MM.1S (cell line): ENCODE results near the gene MBOAT7.
"Not testable (repeated sequence)": the region's sequence is repeated elsewhere in the genome, so short reads cannot be mapped to it uniquely, and the experiment has no call there.

Source experiments
- DNase-seq: peaks from one replicate; pipeline ENCODE4 v3.0.0-alpha.2; 2015
- H2AFZ ChIP-seq: fragments of 300-600 bp; sonication (generic); 2 replicates; pipeline ENCODE4 v1.6.0; 2016; ENCODE audit warnings: antibody characterized with exemption, low read length
- H3F3A ChIP-seq: fragments of 300-600 bp; sonication (generic); 2 replicates; pipeline ENCODE4 v1.6.1; 2016; ENCODE audit warnings: mild to moderate bottlenecking, antibody characterized with exemption, low read length, moderate library complexity, mixed read lengths; ENCODE audit not compliant: insufficient read depth
- H3K27ac ChIP-seq: fragments of 300-600 bp; sonication (generic); 2 replicates; pipeline ENCODE4 v1.5.1; 2016; ENCODE audit warnings: mild to moderate bottlenecking, low read length
- H3K27me3 ChIP-seq: fragments of 300-600 bp; sonication (generic); replicated peaks from 2 replicates; pipeline ENCODE4 v1.6.0; 2016; ENCODE audit warnings: low read length; ENCODE audit not compliant: insufficient read depth
- H3K36me3 ChIP-seq: fragments of 300-600 bp; sonication (generic); replicated peaks from 2 replicates; pipeline ENCODE4 v1.6.1; 2016; ENCODE audit warnings: mild to moderate bottlenecking, low read length, mixed read lengths; ENCODE audit not compliant: insufficient read depth
- H3K4me1 ChIP-seq: fragments of 300-600 bp; sonication (generic); 2 replicates; pipeline ENCODE4 v1.6.1; 2016; ENCODE audit warnings: low read length, mixed read lengths
- H3K4me2 ChIP-seq: fragments of 300-600 bp; sonication (generic); 2 replicates; pipeline ENCODE4 v1.6.0; 2016; ENCODE audit warnings: low read depth, low read length
- H3K4me3 ChIP-seq: fragments of 300-600 bp; sonication (generic); 2 replicates; pipeline ENCODE4 v1.5.1; 2016; ENCODE audit warnings: low read length, mixed read lengths
- H3K79me2 ChIP-seq: fragments of 300-600 bp; sonication (generic); 2 replicates; pipeline ENCODE4 v1.6.1; 2016; ENCODE audit warnings: mixed run types, low read length, mixed read lengths
- H3K9ac ChIP-seq: fragments of 300-600 bp; sonication (generic); 2 replicates; pipeline ENCODE4 v1.6.1; 2016; ENCODE audit warnings: low read length, mixed read lengths
- H3K9me2 ChIP-seq: fragments of 300-600 bp; sonication (generic); replicated peaks from 2 replicates; pipeline ENCODE4 v1.6.1; 2016; ENCODE audit warnings: mild to moderate bottlenecking, low read length, mixed read lengths; ENCODE audit not compliant: insufficient read depth
- H3K9me3 ChIP-seq: fragments of 300-600 bp; sonication (generic); replicated peaks from 2 replicates; pipeline ENCODE4 v1.6.1; 2016; ENCODE audit warnings: mild to moderate bottlenecking, low read length, mixed read lengths; ENCODE audit not compliant: insufficient read depth
- H4K20me1 ChIP-seq: fragments of 300-600 bp; sonication (generic); 2 replicates; pipeline ENCODE4 v1.6.1; 2016; ENCODE audit warnings: mild to moderate bottlenecking, low read length, moderate library complexity, mixed read lengths; ENCODE audit not compliant: insufficient read depth
- EZH2 ChIP-seq: fragments of 300-600 bp; sonication (generic); optimal IDR thresholded peaks from 2 replicates; pipeline ENCODE3; 2017; ENCODE audit warnings: low read depth, mild to moderate bottlenecking, antibody characterized with exemption, low read length, mixed read lengths
- EZH2phosphoT487 ChIP-seq: fragments of 300-600 bp; sonication (generic); IDR thresholded peaks from 2 replicates; pipeline ENCODE4 v1.6.1; 2018; ENCODE audit warnings: antibody characterized with exemption, low read length
- TF ChIP-seq, protein P1 (sequence below): fragments of 300-600 bp; sonication (generic); IDR thresholded peaks from 2 replicates; pipeline ENCODE4 v1.5.1; 2016; ENCODE audit warnings: antibody characterized with exemption, low read length, mixed read lengths

Gene MBOAT7

DNA sequence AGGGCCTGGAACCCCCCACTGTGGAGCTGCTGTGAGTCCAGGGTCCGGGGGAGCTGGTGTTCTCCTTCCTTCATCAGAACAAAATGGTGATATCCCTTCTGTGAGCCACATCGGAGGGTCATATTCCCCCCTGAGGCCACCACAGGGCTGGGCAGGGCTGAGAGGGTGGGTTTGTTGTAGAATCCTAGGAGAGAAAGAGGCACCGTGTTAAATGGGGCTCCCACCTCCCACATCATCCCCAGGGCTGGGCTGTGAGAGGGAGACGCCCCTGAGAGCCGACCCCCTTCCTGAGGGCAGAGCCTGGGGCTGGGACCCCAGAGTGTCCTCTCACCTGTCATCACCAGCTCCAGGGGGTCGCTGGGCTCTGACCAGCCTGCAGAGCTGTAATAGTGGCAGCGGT, 32.6 kb upstream of the MBOAT7 start:
- H3K4me2 ChIP-seq, H3K4me3 ChIP-seq, H3K79me2 ChIP-seq, H3K9me2 ChIP-seq, DNase-seq, H3K9me3 ChIP-seq, H3K27me3 ChIP-seq, H2AFZ ChIP-seq, H3K9ac ChIP-seq, H3F3A ChIP-seq, H4K20me1 ChIP-seq, H3K36me3 ChIP-seq, H3K27ac ChIP-seq, H3K4me1 ChIP-seq: not testable (repeated sequence)

GRCh38 chr19:54219702-54220101, 30.3 kb upstream of the MBOAT7 start:
- H3K9me3 ChIP-seq, DNase-seq, H3K36me3 ChIP-seq, H3K9me2 ChIP-seq, H3K4me2 ChIP-seq, H3K27ac ChIP-seq, H2AFZ ChIP-seq, H3K4me3 ChIP-seq, H3K27me3 ChIP-seq, H3K4me1 ChIP-seq, H3F3A ChIP-seq, H3K79me2 ChIP-seq, H4K20me1 ChIP-seq, H3K9ac ChIP-seq: not testable (repeated sequence)

DNA sequence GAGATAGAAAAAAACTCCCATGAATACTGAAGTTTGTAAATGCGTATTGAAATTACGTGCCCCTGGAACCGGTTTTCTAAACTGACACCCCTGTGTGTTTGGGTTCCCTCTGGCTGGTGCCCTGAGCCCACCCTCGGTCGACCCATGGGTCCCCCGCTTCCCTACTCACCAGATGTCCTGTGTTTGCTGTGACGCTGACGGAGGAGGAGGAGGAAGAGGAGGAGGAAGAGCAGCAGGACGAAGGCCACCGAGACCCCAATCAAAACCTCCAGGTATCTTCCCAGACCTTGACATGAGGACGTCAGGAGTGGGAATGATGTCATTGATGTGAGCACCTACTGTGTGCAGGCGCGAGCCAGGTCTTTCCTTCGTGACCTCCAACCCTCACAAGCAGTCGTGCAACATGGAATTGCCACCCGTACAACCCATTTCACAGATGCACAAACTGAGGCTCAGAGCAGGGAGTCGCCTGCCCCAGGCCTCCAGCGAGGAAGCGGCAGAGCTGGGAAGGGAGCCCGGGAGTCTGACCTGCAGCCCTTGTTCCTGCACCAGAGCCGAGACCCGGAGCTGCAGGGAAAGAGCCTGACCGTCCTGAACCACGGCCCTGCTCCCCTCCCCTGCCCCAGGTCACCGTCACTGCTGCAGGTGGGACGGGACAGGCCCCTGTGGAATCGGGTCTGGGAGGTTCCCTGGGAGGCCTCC, 29.7 kb upstream of the MBOAT7 start:
- H3K9me2 ChIP-seq = no peaks in the 10 kb centered on the region
- H3K4me1 ChIP-seq = no peaks in the 10 kb centered on the region
- H3K27me3 ChIP-seq = no peaks in the 10 kb centered on the region
- no peaks in the 10 kb centered on the region for H3F3A ChIP-seq
- no peaks in the 10 kb centered on the region for H4K20me1 ChIP-seq
- H3K9me3 ChIP-seq = no peaks in the 10 kb centered on the region
- no peak overlapping the region for H3K9ac ChIP-seq
- H3K4me3 ChIP-seq = no peak overlapping the region
- H3K27ac ChIP-seq = no peak overlapping the region
- DNase-seq = no peak
- no peak overlapping the region for H3K4me2 ChIP-seq
- no peaks in the 10 kb centered on the region for H3K79me2 ChIP-seq
- H3K36me3 ChIP-seq = no peaks in the 10 kb centered on the region
- H2AFZ ChIP-seq = no peak overlapping the region
- TF ChIP-seq EZH2phosphoT487 = no peak
- TF ChIP-seq, protein P1, sequence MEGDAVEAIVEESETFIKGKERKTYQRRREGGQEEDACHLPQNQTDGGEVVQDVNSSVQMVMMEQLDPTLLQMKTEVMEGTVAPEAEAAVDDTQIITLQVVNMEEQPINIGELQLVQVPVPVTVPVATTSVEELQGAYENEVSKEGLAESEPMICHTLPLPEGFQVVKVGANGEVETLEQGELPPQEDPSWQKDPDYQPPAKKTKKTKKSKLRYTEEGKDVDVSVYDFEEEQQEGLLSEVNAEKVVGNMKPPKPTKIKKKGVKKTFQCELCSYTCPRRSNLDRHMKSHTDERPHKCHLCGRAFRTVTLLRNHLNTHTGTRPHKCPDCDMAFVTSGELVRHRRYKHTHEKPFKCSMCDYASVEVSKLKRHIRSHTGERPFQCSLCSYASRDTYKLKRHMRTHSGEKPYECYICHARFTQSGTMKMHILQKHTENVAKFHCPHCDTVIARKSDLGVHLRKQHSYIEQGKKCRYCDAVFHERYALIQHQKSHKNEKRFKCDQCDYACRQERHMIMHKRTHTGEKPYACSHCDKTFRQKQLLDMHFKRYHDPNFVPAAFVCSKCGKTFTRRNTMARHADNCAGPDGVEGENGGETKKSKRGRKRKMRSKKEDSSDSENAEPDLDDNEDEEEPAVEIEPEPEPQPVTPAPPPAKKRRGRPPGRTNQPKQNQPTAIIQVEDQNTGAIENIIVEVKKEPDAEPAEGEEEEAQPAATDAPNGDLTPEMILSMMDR = no peak
- TF ChIP-seq EZH2 = no peak

GRCh38 chr19:54218259-54218658, 28.9 kb upstream of the MBOAT7 start:
- H3K9ac ChIP-seq = no peak overlapping the region
- H3K9me3 ChIP-seq = no peaks in the 10 kb centered on the region
- no peaks in the 10 kb centered on the region for H3K4me1 ChIP-seq
- no peaks in the 10 kb centered on the region for H3F3A ChIP-seq
- no peak for TF ChIP-seq EZH2phosphoT487
- TF ChIP-seq, protein P1 = no peak
- TF ChIP-seq EZH2 = no peak
- no peak for DNase-seq
- no peaks in the 10 kb centered on the region for H3K27me3 ChIP-seq
- H4K20me1 ChIP-seq = no peaks in the 10 kb centered on the region
- H3K4me3 ChIP-seq = no peak overlapping the region
- no peaks in the 10 kb centered on the region for H3K9me2 ChIP-seq
- no peak overlapping the region for H3K27ac ChIP-seq
- no peak overlapping the region for H3K4me2 ChIP-seq
- no peak overlapping the region for H2AFZ ChIP-seq
- H3K36me3 ChIP-seq = no peaks in the 10 kb centered on the region
- H3K79me2 ChIP-seq = no peaks in the 10 kb centered on the region

DNA sequence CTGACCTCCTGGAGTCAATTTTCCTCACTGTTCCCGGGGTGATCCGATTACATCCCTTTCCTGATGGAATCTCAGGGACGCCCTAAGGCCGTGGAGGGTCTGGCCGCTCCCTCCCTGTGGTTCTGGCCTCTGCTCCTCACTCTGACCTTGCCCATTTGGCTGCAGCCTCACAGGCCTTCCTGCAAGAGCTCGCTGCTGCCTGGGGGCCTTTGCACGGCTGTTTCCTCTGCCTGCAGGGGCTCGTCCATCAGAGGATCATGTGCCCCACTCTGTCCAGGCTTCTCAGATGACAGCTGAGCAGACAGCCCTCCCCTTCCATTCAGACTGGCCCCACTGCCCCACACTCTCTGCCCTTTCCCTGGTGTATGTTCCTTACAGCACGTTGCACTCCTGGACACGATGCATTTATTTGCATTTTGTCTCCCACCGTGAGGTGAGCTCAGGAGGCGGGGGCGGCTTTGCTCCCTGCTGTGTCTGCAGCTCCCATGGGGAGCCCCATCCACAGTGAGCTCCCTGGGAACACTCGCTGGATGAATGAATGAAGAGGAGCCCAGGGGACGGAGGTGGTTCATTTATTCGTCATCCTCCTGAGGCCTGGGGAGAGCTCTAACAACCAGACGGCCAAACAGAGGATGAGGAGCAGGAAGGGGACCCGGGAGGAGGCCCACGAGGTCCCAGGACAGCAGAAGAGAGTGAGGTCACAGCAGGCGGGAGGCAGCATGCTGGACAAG, 28.3 kb upstream of the MBOAT7 start:
- H3F3A ChIP-seq, H3K27me3 ChIP-seq, H3K27ac ChIP-seq, H3K4me1 ChIP-seq, H4K20me1 ChIP-seq, H3K9me2 ChIP-seq, H3K4me3 ChIP-seq, H3K79me2 ChIP-seq, DNase-seq, H2AFZ ChIP-seq, H3K36me3 ChIP-seq, H3K9ac ChIP-seq, H3K4me2 ChIP-seq, H3K9me3 ChIP-seq: not testable (repeated sequence)
